Upper lobe of left lung (tissue), 6 donors: ENCODE data around the gene DPEP2. TPM values are rescaled to one million over a fixed set of nuclear protein-coding genes. Genes with fewer than 3 reads are reported as not detected.
A peak's percentile ranks its signal among the peaks of the same experiment; 100 is the strongest.

Experiments used
- ATAC-seq, 2 donors: fragments of 200-7000 bp; cut with Tn5 transposase; one replicate each; pipeline ENCODE4 v1.9.1; 2022; ENCODE audit warnings: mild to moderate bottlenecking in 2 of 2, moderate library complexity in 2 of 2; ENCODE audit not compliant: low FRiP score in 2 of 2
- DNase-seq, 2 donors: peaks; one replicate each; pipeline ENCODE4 v3.0.0-alpha.2; 2019 to 2020
- H3K27ac ChIP-seq, 4 donors: fragments of 200-600 bp; sonication (generic); one replicate each; pipeline ENCODE4 v1.5.1; 2016 to 2019
- H3K27me3 ChIP-seq, 4 donors: fragments of 200-600 bp; sonication (generic); one replicate each; pipeline ENCODE4 v1.5.1; 2017 to 2019
- H3K36me3 ChIP-seq, 4 donors: fragments of 200-600 bp; sonication (generic); one replicate each; pipeline ENCODE4 v1.5.1; 2016 to 2019
- H3K4me1 ChIP-seq, 4 donors: fragments of 200-600 bp; sonication (generic); one replicate each; pipeline ENCODE4 v1.5.1; 2018 to 2019
- H3K4me3 ChIP-seq, 4 donors: fragments of 200-600 bp; sonication (generic); one replicate each; pipeline ENCODE4 v1.5.1; 2017 to 2019; ENCODE audit warnings: mild to moderate bottlenecking in 2 of 4, moderate library complexity in 1 of 4
- H3K9me3 ChIP-seq, 4 donors: fragments of 200-600 bp; sonication (generic); one replicate each; pipeline ENCODE4 v1.5.1; 2018 to 2019
- EP300 ChIP-seq, 4 donors: sonication (generic); formaldehyde crosslinking; IDR thresholded peaks; one replicate each; pipeline ENCODE4 v1.5.1; 2017; ENCODE audit warnings: antibody characterized with exemption in 4 of 4, control low read depth in 2 of 4
- POLR2A ChIP-seq, 4 donors: fragments of 450-650 bp; IDR thresholded peaks; one replicate each; pipeline ENCODE4 v1.5.1; 2016 to 2017; ENCODE audit warnings: antibody characterized with exemption in 4 of 4, mild to moderate bottlenecking in 2 of 4
- POLR2AphosphoS5 ChIP-seq, 2 donors: sonication (generic); formaldehyde crosslinking; IDR thresholded peaks; one replicate each; pipeline ENCODE4 v1.5.1; 2017; ENCODE audit warnings: antibody characterized with exemption in 2 of 2
- WGBS, 2 donors: methylation state at CpG; one replicate each; pipeline ENCODE4 v1.1.5; 2017 to 2018; 5-methylcytosine and 5-hydroxymethylcytosine counted together
- total RNA-seq, 6 donors: library from RNA; depleted of rRNA in 4 of 6; stranded (reverse); fragments of >200 nt in 4 of 6; gene quantifications; one replicate each; pipeline versions ENCODE4 v1.1.0 to v1.2.1, GENCODE V29; 2016 to 2021
- TF ChIP-seq, protein P1 (sequence below), 6 experiments: fragments of 450-650 bp in 4 of 6; fragments of 200-600 bp in 2 of 6; sonication (generic) in 2 of 6; IDR thresholded peaks; one replicate each; pipeline ENCODE4 v1.5.1; 2016 to 2019; ENCODE audit warnings: antibody characterized with exemption in 6 of 6
- donor health status: DM: no; HTN: no; CAD: no; lungs with moderate emphysema.
- donor health status: DM: no; HTN: yes; CAD: no; lungs with severe emphysema.

DPEP2 gene
- total RNA-seq, 6 donors from 2014 or later: 7.1 to 56.6 (median 23.0) TPM

DNA sequence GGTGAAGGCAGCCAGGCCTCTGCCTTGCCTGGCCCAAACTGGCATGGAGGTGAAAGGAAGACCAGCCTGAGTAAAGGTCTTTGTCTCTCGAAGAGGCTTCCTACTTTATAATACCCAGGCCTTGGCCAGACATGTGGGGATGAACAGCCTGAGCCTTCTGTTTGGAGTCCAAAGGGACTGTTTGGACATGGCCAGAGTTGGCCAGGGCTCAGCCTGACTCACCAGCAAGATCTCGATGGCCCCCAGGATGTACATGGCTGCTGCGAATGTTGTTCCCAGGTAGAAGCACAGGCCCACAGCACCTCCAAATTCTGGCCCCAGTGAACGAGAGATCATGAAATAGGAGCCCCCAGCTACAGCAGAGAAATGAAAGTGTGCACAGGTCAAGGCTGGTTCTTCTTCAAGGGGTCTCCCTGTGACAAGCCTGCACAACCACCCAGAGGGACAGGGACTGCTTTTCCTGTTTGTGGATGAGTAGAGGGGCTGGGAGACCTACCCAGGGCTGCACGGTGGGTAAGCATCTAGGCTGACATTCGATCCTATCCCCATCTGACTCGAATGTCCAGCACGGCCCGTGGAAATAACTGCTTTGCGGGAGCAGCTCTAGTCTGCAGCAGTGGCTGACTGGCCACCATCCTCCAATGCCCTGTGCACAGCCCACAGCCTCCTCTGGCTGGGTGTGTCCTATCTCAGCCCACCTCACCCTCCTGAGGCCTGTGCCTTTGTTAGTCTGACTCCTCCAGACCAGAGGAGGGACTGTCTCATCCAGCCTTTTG is 44.7 kb downstream of the DPEP2 start:
- no peak for ATAC-seq
- 89 to 92% methylated on average over 4 to 10 of the region's 10 CpGs for WGBS, 2 donors
- DNase-seq: no peak
- H3K27ac ChIP-seq: peak overlapping the region in 1 of 4 donors; percentile 14
- peaks cover 21 to 99% (median 70%) of the 10 kb centered on the region in 4 donors for H3K36me3 ChIP-seq
- H3K9me3 ChIP-seq: no peaks in the 10 kb centered on the region
- peaks cover 8 to 15% (median 11%) of the 10 kb centered on the region in 4 donors for H3K4me1 ChIP-seq
- no peaks in the 10 kb centered on the region for H3K27me3 ChIP-seq
- TF ChIP-seq POLR2A (IDR thresholded peaks at IDR 0.05) (no peak), POLR2AphosphoS5 (IDR thresholded peaks at IDR 0.05) (no peak), EP300 (IDR thresholded peaks at IDR 0.05) (no peak)
- TF ChIP-seq, protein P1, sequence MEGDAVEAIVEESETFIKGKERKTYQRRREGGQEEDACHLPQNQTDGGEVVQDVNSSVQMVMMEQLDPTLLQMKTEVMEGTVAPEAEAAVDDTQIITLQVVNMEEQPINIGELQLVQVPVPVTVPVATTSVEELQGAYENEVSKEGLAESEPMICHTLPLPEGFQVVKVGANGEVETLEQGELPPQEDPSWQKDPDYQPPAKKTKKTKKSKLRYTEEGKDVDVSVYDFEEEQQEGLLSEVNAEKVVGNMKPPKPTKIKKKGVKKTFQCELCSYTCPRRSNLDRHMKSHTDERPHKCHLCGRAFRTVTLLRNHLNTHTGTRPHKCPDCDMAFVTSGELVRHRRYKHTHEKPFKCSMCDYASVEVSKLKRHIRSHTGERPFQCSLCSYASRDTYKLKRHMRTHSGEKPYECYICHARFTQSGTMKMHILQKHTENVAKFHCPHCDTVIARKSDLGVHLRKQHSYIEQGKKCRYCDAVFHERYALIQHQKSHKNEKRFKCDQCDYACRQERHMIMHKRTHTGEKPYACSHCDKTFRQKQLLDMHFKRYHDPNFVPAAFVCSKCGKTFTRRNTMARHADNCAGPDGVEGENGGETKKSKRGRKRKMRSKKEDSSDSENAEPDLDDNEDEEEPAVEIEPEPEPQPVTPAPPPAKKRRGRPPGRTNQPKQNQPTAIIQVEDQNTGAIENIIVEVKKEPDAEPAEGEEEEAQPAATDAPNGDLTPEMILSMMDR (IDR thresholded peaks at IDR 0.05): no peak
- no peak overlapping the region for H3K4me3 ChIP-seq

DNA sequence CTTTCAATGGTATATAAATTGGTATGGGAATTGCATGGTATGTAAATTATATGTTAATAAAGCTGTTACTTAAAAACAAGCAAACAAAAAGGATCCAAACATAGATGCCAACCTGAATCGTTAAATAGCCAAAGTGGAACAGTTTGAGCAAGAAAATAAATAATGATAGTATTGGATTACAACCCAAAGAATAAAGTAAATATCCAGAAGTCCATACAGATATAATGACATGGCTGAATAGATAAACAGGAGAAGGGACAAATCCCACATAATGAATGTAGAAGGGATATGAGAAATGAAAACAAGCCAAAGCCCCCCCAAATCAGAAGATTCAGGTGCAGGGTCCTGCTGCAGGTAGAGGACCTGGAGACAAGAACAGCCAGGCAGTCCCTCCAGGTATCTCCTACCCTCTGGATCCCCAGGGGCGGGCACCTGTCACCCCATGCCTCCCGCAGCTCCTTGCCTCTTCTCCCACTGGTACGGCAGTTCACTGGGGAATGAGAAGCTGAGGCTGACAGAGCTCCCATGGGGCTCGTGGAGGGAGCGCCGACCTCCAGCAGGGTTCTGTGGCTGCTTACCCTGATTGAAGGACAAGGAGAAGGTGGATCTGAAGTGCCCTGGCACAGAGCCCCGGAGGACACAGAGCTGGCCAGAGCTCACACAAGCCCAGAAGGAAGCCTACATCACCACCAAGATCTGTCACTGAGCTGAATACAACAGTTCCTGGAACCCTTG is 45.5 kb downstream of the DPEP2 start:
- no peak for TF ChIP-seq POLR2A (IDR thresholded peaks at IDR 0.05)
- TF ChIP-seq, protein P1 (IDR thresholded peaks at IDR 0.05): no peak
- no peak for TF ChIP-seq EP300 (IDR thresholded peaks at IDR 0.05)
- no peak for TF ChIP-seq POLR2AphosphoS5 (IDR thresholded peaks at IDR 0.05)
- WGBS, 2 donors: 79 to 90% methylated on average over 3 to 8 of the region's 8 CpGs
- no peak for ATAC-seq
- peaks cover 29 to 99% (median 74%) of the 10 kb centered on the region in 4 donors for H3K36me3 ChIP-seq
- no peak for DNase-seq
- peaks cover 2 to 8% (median 4%) of the 10 kb centered on the region in 4 donors for H3K4me1 ChIP-seq
- H3K27me3 ChIP-seq: no peaks in the 10 kb centered on the region
- H3K27ac ChIP-seq: peak overlapping the region in 1 of 4 donors; percentile 14
- no peaks in the 10 kb centered on the region for H3K9me3 ChIP-seq
- H3K4me3 ChIP-seq: no peak overlapping the region

DNA sequence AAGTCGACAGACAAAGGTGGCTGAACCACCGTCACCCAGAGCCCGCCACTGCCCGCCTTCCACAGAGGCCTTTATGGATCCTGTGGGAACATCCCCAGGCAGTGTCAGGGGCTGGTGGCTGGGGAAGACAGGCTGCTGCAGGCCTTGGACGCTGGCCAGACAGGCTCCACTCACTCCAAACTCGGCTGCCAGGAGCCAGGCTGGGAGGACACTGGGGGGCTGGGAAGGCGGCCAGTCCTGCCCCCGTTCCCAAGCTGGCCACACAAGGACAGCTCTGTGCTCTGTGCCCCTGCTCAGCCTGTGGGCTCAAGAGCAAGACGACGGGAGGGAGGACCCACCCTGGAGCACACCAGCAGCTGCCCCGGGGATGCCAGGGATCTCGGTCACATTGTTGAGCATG is 47.8 kb downstream of the DPEP2 start:
- Histone ChIP-seq H3K4me1 (no peaks in the 10 kb centered on the region), H3K27me3 (no peaks in the 10 kb centered on the region), H3K4me3 (no peak overlapping the region), H3K36me3 (peaks cover 37 to 99% (median 87%) of the 10 kb centered on the region in 4 donors), H3K27ac (peak overlapping the region in 1 of 4 donors; percentile 32), H3K9me3 (no peaks in the 10 kb centered on the region)
- TF ChIP-seq POLR2A (IDR thresholded peaks at IDR 0.05) (no peak), POLR2AphosphoS5 (IDR thresholded peaks at IDR 0.05) (no peak)
- TF ChIP-seq, protein P1 (IDR thresholded peaks at IDR 0.05): no peak
- ATAC-seq (peak in 1 of 2 donors; percentile 6), DNase-seq (no peak)
- WGBS, 2 donors: 75 to 86% methylated on average over 12 of the region's 12 CpGs

DNA sequence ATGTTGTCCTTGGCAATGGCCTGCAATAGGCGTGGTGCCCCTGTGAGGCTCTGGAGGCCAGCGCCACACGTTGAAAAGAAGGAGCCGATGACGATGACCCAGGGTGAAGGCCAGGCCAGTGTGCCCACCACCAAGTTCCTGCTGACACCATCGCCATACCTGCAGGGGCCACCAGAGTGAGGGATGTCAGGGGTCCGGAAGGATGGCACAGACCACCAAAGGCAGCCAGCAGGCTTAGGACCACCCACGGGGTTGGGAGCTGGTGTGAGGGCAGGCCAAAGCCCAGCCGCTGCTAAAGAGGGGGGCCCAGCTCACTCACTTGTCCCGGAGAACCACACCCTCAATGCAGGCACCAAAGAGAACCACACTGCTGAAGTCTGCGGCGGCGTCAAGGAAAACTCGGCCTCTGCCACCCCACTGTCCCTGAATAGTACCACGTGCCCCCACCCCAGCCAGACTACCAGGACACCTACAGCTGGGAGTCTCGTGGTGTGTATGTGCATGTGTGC is 48.9 kb downstream of the DPEP2 start:
- H3K27me3 ChIP-seq: no peaks in the 10 kb centered on the region
- DNase-seq (peak in 1 of 2 donors; percentile 41), ATAC-seq (no peak)
- 79 to 90% methylated on average over 6 to 8 of the region's 16 CpGs for WGBS, 2 donors
- no peaks in the 10 kb centered on the region for H3K9me3 ChIP-seq
- no peak overlapping the region for H3K4me3 ChIP-seq
- H3K36me3 ChIP-seq: peaks cover 46 to 99% (median 90%) of the 10 kb centered on the region in 4 donors
- no peaks in the 10 kb centered on the region for H3K4me1 ChIP-seq
- H3K27ac ChIP-seq: no peak overlapping the region
- TF ChIP-seq, protein P1 (IDR thresholded peaks at IDR 0.05): no peak
- TF ChIP-seq POLR2AphosphoS5 (IDR thresholded peaks at IDR 0.05) (no peak), POLR2A (IDR thresholded peaks at IDR 0.05) (no peak), EP300 (IDR thresholded peaks at IDR 0.05) (no peak)
